Stimulated activated CD4-positive, alpha-beta T cell treated with anti-CD3 and anti-CD28 coated beads, Interleukin-4, amount 100 ng/mL, for 48 hours (primary cell): ENCODE measurements around the gene POLR3E.
A peak's percentile ranks its signal among the peaks of the same experiment; 100 is the strongest.

Experiments
- DNase-seq, 2 donors: peaks; one replicate each; pipeline ENCODE4 v3.0.0-alpha.2; 2020; ENCODE audit warnings: low read depth in 2 of 2

POLR3E gene

GRCh38 chr16:22317001-22317530, 19.9 kb downstream of the POLR3E start:
- DNase-seq = no peak

DNA sequence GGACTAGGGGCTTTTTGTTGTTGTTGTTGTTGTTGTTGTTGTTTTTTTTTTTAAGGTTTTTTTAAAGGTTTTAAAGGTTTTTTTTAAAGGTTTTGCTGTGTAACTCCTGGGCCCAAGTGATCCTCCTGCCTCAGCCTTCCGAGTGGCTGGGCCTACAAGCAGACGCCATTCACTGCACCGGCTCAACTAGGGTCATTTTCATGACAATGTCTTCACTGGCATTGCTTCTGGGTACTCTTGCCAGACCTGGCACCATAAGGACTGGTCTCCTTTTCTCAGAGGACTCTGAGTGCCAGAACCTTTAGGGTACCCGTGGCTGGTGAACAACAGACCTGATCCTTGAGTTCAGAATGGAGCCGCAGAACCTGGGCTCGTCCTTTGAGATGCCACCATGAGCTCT, 20.4 kb downstream of the POLR3E start:
- DNase-seq = no peak

- DNase-seq = peak; percentile 38 to 61
These were observed 21.6 kb downstream of the POLR3E start for GRCh38 chr16:22318690-22319358.

- DNase-seq = no peak
These were observed 23.5 kb downstream of the POLR3E start for GRCh38 chr16:22320572-22321339.

DNA sequence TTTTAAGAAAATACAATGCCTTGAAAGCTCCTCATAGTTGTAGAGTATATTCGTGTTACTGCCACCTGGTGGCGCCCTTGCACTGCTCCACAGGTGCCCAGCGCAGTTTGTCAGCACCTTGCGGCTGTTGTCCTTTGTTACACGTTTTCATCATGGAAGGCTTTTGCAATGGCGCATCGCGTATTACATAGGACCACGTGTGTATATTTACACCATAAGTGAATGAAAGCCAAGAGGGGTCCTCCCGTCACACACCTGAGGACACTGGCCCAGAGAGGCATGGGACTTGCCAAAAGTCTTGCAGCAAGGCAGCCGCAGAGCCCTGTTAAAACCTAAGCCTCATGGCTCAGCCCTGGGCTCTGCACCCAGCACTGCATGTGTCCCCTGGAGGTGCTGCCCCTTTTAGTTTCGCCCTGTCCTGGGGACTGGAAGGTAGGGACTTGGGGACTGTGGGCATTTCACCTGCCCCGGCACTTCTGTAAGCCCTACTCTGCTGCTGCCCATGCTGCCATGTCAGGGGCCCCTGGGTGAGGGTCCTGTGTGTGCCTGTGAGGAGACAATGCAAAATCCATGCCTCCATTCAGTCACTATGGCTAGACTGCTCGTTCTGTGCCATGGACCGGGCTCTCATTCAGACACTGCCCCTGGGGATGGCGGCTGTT, 24.3 kb downstream of the POLR3E start:
- peak; percentile 58 to 64 for DNase-seq

- no peak for DNase-seq
These were observed 24.8 kb downstream of the POLR3E start for GRCh38 chr16:22322021-22322471.

DNA sequence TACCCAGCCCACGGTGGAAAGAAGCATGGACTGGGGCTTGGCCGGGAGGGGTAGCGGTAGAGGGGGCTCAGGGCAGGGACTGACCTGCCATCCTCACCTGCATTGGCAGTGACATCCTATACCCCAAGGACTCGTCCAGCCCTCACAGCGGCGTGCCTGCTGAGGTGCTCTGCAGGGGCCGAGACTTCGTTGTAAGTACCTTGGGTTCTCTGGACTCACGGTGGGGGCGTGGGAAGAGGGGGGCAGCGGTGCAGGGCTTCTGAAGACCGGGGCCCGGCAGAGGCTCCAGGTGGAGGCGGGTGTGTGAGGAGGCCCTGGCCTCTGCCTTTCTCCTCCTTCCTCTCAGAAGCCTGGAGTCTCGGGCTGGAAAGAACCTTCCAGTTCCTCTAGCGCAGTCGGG, 25.5 kb downstream of the POLR3E start:
- DNase-seq = no peak

DNA sequence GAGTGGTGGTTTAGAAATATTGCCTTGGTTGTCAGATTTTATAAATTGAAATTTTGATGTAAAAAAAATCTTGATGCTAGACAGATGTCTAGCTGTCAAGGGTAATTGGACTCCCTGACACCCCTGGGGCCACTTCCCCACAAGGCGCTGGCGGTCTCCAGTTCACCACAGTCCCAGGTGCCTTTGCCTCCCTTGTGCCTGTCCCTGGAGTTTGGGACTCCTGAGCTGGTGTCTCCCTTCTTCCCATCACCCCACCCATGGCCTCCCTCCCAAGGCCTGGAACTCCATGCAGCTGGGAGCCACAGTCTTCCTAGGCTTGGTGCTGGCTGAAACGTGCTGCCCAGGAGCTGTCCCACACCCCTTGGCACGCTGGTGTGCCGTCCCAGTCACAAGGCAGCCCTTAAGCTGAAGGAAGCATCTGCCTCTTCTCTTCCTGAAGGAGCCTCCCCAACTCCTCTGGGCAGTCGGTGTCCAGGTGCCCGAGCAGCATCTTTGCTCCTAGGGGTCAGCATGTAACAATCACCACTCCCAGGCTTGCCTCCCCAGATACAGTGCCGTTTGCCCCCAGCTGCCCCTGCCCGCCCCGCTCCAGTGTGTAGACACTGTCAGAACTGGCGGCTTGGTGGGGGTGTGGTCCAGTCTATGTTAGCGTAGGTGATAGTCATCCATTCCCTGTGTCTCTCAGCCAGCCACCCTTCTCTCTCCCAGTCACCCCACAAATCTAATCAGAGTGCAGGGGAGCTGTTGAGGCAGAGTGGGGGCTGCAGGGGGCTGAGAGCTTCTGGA, 26.2 kb downstream of the POLR3E start:
- DNase-seq = no peak

GRCh38 chr16:22323959-22324786, 27.0 kb downstream of the POLR3E start:
- DNase-seq = no peak

GRCh38 chr16:22324787-22325597, 27.8 kb downstream of the POLR3E start:
- DNase-seq = no peak

DNA sequence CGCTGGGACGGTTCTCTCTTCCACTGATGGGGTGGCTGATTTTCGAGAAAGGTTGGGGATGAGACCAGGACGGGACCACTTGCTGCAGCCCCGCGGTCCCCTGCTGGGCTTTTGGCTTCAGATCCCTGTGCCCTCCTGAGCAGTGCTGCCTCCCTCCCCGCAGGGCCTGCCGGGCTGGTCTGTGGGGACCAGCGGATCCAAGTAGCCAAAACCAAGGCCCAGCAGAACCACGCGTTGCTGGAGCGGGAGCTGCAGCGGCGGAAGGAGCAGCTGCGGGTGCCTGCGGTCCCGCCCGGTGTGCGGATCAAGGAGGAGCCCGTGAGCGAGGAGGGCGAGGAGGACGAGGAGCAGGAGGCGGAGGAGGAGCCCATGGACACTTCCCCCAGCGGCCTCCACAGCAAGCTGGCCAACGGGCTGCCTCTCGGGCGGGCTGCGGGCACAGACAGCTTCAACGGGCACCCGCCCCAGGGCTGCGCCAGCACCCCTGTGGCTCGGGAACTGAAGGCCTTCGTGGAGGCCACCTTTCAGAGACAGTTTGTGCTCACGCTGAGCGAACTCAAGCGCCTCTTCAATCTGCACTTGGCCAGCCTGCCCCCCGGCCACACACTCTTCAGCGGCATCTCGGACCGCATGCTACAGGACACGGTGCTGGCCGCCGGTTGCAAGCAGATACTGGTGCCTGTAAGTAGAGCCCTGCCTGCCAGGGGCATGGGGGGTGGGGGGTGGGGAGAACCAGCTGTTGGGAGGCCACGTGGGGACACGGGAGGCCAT, 28.6 kb downstream of the POLR3E start:
- DNase-seq = no peak

DNA sequence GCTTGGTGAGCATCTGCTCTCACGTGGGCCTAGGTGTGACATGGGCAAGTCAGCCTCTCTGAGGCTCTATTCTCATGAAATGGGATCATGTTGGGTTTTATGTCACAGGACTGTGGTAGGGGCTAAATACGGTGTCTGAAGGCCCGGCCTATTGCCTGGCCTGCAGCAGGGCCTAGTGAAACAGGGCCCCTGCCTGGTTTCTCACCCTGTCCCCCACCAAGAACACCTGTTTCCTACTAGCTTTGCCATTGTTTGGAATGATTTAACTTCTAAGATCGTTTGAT, 29.1 kb downstream of the POLR3E start:
- no peak for DNase-seq

GRCh38 chr16:22326771-22327445, 29.7 kb downstream of the POLR3E start:
- no peak for DNase-seq

DNA sequence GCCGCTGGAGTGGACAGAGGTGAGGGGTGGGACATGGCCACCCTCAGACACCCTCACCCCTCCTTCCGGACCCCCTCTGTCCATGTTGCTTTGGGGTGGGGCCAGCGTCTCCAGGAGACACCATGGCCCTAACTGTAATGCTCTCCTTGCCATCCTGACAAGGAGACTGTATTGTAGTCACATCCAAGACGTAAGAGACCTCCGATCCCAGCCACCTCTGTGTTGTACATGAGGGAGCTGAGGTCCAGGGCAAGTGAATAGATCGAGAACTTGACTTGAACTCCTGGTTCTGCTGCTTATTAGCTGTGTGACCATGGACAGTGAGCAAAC, 30.2 kb downstream of the POLR3E start:
- no peak for DNase-seq

- no peak for DNase-seq
These were observed 31.0 kb downstream of the POLR3E start for GRCh38 chr16:22328081-22328725.

GRCh38 chr16:22329199-22329695, 32.0 kb downstream of the POLR3E start:
- DNase-seq = no peak

DNA sequence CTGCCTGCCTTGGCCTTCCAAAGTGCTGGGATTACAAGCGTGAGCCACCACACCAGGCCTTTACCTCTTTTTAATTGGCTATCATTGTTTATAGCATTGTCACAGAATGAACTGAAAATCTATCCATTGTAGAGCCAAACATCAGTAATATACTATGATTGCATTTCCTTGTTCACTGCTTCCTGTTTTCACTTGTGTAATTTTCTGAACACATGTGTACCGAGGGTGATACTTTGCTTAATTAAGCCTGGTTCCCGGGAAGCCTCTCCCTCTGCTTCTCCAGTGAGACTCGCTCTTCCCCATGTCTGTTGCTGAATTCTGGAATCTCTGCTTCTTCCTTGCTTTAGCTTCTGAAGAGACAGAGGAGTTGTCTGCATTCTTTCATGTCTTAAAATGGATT, 33.1 kb downstream of the POLR3E start:
- no peak for DNase-seq

- no peak for DNase-seq
These were observed 36.3 kb downstream of the POLR3E start for GRCh38 chr16:22333457-22333994.
